GM23248 (cell line): ENCODE results near the gene WDR4. TPM values are rescaled to one million over a fixed set of nuclear protein-coding genes. Genes with fewer than 3 reads are reported as not detected.

ENCODE experiments used
- DNase-seq: peaks from one replicate; pipeline ENCODE4 v3.0.0-alpha.2; 2015
- H2AFZ ChIP-seq: fragments of 200-600 bp; sonication (generic); 2 replicates; pipeline ENCODE4 v1.6.1; 2016; ENCODE audit warnings: antibody characterized with exemption
- H3F3A ChIP-seq: fragments of 200-600 bp; sonication (generic); 2 replicates; pipeline ENCODE4 v1.6.1; 2016; ENCODE audit warnings: mild to moderate bottlenecking, antibody characterized with exemption, mixed run types; ENCODE audit not compliant: insufficient read depth
- H3K27ac ChIP-seq: fragments of 200-600 bp; sonication (generic); 2 replicates; pipeline ENCODE4 v1.5.1; 2016; ENCODE audit warnings: mild to moderate bottlenecking
- H3K27me3 ChIP-seq: fragments of 200-600 bp; sonication (generic); replicated peaks from 2 replicates; pipeline ENCODE4 v1.6.1; 2016; ENCODE audit warnings: mild to moderate bottlenecking; ENCODE audit not compliant: insufficient read depth
- H3K36me3 ChIP-seq: fragments of 200-600 bp; sonication (generic); 2 replicates; pipeline ENCODE4 v1.6.1; 2016; ENCODE audit warnings: low read depth, mild to moderate bottlenecking
- H3K4me1 ChIP-seq: fragments of 200-600 bp; sonication (generic); 2 replicates; pipeline ENCODE4 v1.6.1; 2016; ENCODE audit warnings: mild to moderate bottlenecking; ENCODE audit not compliant: insufficient read depth
- H3K4me2 ChIP-seq: fragments of 200-600 bp; sonication (generic); one replicate; pipeline ENCODE4 v1.6.1; 2016; ENCODE audit warnings: mild to moderate bottlenecking; ENCODE audit not compliant: unreplicated experiment
- H3K4me3 ChIP-seq: fragments of 200-600 bp; sonication (generic); 2 replicates; pipeline ENCODE4 v1.5.1; 2016; ENCODE audit warnings: mild to moderate bottlenecking
- H3K79me2 ChIP-seq: fragments of 200-600 bp; sonication (generic); 2 replicates; pipeline ENCODE4 v1.6.1; 2016; ENCODE audit warnings: mild to moderate bottlenecking; ENCODE audit not compliant: insufficient read depth
- H3K9ac ChIP-seq: fragments of 200-600 bp; sonication (generic); 2 replicates; pipeline ENCODE4 v1.6.1; 2016; ENCODE audit warnings: mild to moderate bottlenecking
- H3K9me2 ChIP-seq: fragments of 200-600 bp; sonication (generic); 2 replicates; pipeline ENCODE4 v1.6.1; 2016; ENCODE audit warnings: mixed run types, mild to moderate bottlenecking, moderate library complexity; ENCODE audit not compliant: insufficient read depth
- H3K9me3 ChIP-seq: fragments of 200-600 bp; sonication (generic); one replicate; pipeline ENCODE4 v1.6.1; 2017; ENCODE audit warnings: low read depth
- H4K20me1 ChIP-seq: fragments of 200-600 bp; sonication (generic); 2 replicates; pipeline ENCODE4 v1.6.0; 2016; ENCODE audit not compliant: insufficient read depth
- EZH2 ChIP-seq: fragments of 200-600 bp; sonication (generic); IDR thresholded peaks from 2 replicates; pipeline ENCODE4 v1.6.1; 2018; ENCODE audit warnings: antibody characterized with exemption, mild to moderate bottlenecking; ENCODE audit not compliant: insufficient read depth, poor library complexity, severe bottlenecking
- EZH2phosphoT487 ChIP-seq: fragments of 200-600 bp; sonication (generic); IDR thresholded peaks from 2 replicates; pipeline ENCODE4 v1.6.1; 2018; ENCODE audit warnings: antibody characterized with exemption, moderate library complexity, mild to moderate bottlenecking, low read depth; ENCODE audit not compliant: insufficient read depth
- WGBS, 2 experiments: methylation state at CpG; one replicate each; pipeline ENCODE4 v1.1.6; 2015 to 2017; ENCODE audit warnings: low lambda C conversion rate in 2 of 2, low coverage in 1 of 2; ENCODE audit errors: missing lambda C conversion rate in 2 of 2; 5-methylcytosine and 5-hydroxymethylcytosine counted together
- in situ Hi-C: fragments of 300-500 bp; cut with MboI; formaldehyde crosslinking; loops from 2 replicates; pipeline ENCODE4 v1.15.0; 2020
- polyA plus RNA-seq: library from polyadenylated mRNA; unstranded; fragments of >200 nt; fragmentation: Nextera tagmentation; extraction: Ambion mirVana; gene quantifications from 2 replicates; pipeline ENCODE4 v1.2.1, GENCODE V29; 2016
- total RNA-seq: library from RNA; depleted of rRNA; stranded (reverse); fragments of >200 nt; shearing (Covaris generic); gene quantifications from 2 replicates; pipeline ENCODE4 v1.2.3, GENCODE V29; 2014

Gene WDR4
- total and polyA plus RNA-seq, 2 experiments from 2014 or later, result 11.9 to 13.5 TPM

DNA sequence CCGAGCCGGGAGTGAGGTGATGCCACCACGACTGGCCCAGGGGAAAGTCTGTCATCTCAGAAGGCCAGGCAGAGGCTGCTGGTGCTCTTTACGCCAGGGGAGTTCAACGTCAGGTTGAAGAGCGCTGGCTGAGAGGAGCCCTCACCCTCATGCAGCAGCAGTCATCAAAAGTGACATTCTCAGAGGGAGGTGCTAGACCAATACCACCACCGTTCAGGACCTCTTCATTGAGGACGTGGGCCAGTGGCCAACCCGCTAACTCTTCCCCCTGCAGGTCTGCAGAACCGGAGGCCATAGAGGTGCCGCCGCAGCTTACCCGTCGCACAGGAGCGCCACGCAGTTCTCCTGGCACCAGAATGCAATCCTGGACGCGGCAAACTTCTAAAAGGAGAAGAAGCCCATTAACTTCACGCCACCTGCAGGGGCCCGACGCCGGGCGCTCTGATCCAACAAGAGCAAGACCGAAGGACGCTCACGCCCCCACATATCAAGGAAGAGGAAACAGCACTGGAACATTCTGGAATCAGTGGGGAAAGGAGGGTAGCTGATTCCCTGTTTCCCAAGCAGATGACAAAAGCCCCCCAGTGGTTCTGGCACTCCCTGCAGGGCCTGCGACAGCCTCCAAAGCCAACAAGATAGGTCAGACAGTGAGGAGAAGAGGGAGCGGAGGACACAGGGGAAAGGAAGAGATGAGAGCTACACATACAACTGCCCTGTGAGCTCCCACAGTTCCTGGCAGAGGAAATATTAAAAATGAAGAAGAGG lies 24.9 kb downstream of the WDR4 start:
- Histone ChIP-seq H3K27me3 (no peaks in the 10 kb centered on the region), H3K9ac (no peak overlapping the region), H3K27ac (no peak overlapping the region), H3K4me3 (no peak overlapping the region), H4K20me1 (no peaks in the 10 kb centered on the region), H3K9me3 (no peaks in the 10 kb centered on the region), H3K4me1 (no peaks in the 10 kb centered on the region), H3K4me2 (no peak overlapping the region), H3F3A (no peaks in the 10 kb centered on the region), H2AFZ (no peak overlapping the region), H3K9me2 (no peaks in the 10 kb centered on the region), H3K36me3 (peaks cover 19% of the 10 kb centered on the region; the same call in 1 of the 2 replicates), H3K79me2 (peaks cover 3% of the 10 kb centered on the region; the same call in 1 of the 2 replicates)
- in situ Hi-C loops, result no loop called here
- DNase-seq, result no peak
- 97% methylated on average over 28 of the region's 28 CpGs for WGBS, 2 experiments
- TF ChIP-seq EZH2phosphoT487, result no peak
- TF ChIP-seq EZH2, result no peak

DNA sequence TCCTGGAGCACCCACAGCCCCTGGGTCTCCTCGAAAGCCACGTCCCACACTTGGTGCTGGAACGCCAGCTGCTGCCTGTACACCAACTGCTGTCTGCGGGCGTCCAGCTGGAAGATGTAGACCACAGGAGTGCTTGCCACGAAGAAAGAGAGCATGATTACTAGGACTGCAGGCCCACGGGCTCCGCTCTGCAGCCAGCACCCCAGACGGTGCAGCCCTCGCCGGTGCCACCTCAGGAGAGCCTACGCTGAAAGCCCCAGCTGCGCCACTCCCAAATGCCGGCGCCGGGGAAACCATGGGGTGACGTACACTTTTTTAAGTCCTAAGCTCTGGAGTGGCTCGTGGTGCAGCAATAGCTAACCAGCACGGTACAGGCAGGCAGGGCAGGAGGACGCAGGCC lies 25.7 kb downstream of the WDR4 start:
- peaks cover 14% of the 10 kb centered on the region; the same call in 1 of the 2 replicates for H3K36me3 ChIP-seq
- 98% methylated on average over 20 of the region's 20 CpGs for WGBS, 2 experiments
- in situ Hi-C loops, result no loop called here

DNA sequence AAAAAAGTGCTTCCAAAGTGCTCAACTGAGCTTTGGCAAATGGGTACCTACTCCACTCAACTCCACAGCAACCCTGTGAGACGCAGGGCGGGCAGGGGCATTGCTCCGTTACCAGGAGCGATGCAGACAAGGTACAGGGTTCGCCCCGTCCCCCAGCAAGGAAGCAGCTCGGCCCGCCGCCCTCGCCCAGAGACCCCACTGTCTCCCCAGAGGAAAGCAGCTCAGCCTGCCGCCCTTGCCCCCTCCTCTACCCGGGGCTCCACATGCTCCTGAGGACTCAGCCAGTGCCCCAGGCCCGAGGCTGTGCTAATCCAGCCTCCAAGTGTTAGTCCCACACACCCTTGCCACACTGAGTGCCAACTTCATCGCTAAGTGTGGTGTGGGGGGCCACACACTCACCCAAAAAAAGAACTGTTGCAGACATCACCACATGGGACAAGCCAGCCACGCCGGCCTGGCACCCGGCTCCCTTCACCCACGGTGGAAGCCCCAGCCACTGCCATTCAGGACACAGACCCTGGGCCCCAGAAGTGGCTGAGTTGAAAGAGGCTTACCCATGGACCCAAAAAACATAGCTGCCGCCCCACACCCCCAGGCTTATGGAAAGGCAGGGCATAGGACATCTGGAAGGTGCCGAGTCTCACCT lies 26.3 kb downstream of the WDR4 start:
- Histone ChIP-seq H3F3A (no peaks in the 10 kb centered on the region), H3K4me2 (no peak overlapping the region), H3K9ac (no peak overlapping the region), H3K79me2 (peaks cover under 1% of the 10 kb centered on the region; the same call in 1 of the 2 replicates), H3K4me3 (no peak overlapping the region), H3K4me1 (no peaks in the 10 kb centered on the region), H3K9me3 (no peaks in the 10 kb centered on the region), H2AFZ (no peak overlapping the region), H3K9me2 (no peaks in the 10 kb centered on the region), H3K27ac (no peak overlapping the region), H3K36me3 (peaks cover 12% of the 10 kb centered on the region; the same call in 1 of the 2 replicates), H4K20me1 (no peaks in the 10 kb centered on the region), H3K27me3 (no peaks in the 10 kb centered on the region)
- no peak for DNase-seq
- in situ Hi-C loops, result no loop called here
- no peak for TF ChIP-seq EZH2phosphoT487
- no peak for TF ChIP-seq EZH2
- 96 to 97% methylated on average over 19 of the region's 20 CpGs for WGBS, 2 experiments

More for the DNA sequence above, 25.7 kb downstream of the WDR4 start:
- H3K4me2 ChIP-seq, result no peak overlapping the region
- H2AFZ ChIP-seq, result no peak overlapping the region
- H3K27ac ChIP-seq, result no peak overlapping the region
- no peaks in the 10 kb centered on the region for H4K20me1 ChIP-seq
- no peak overlapping the region for H3K9ac ChIP-seq
- H3K79me2 ChIP-seq, result peaks cover 3% of the 10 kb centered on the region; the same call in 1 of the 2 replicates
- DNase-seq, result no peak
- no peaks in the 10 kb centered on the region for H3K27me3 ChIP-seq
- TF ChIP-seq EZH2phosphoT487, result no peak
- TF ChIP-seq EZH2, result no peak
- H3K4me1 ChIP-seq, result no peaks in the 10 kb centered on the region
- no peak overlapping the region for H3K4me3 ChIP-seq
- no peaks in the 10 kb centered on the region for H3K9me2 ChIP-seq
- H3K9me3 ChIP-seq, result no peaks in the 10 kb centered on the region
- H3F3A ChIP-seq, result no peaks in the 10 kb centered on the region

DNA sequence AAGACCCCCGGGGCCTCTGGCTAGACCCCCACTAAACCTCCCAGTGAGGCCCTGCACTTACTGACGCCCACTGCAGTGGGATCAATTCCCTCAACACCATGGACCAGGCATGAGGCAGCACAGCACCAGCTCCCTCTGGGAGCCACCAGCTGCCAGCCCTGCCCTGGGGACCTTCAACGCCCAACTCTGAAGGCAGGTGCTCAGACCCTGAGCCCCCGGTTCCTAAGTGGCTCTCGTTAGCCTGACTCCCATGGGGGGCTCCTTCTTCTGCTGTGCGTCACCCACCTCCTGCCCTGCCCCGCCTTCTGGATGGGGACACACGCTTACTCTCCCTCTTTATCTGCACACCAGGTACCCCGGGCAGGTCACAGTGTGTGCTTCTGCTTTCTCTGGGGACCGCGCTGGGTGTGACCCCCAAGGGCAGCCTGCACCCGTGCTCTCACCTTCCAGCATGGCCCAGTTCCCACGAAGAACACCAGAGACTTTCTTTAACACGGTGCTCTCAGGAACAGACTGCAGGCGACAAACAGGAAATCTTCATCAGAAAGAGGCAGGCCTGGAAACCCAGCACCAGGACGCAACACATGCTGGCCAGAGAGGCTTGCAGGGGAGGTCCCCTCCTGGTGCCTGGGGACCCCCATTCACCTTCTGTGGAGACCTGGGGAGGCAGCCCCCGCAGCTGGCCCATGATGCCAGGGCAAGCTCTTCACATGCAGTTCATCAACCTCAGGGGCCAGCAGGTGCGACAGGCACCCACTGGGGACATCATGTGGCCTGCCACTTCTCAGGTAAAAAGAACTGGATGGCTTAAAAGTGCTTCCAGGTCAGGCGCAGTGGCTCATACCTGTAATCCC lies 27.3 kb downstream of the WDR4 start:
- no peaks in the 10 kb centered on the region for H3K27me3 ChIP-seq
- no peak overlapping the region for H3K27ac ChIP-seq
- in situ Hi-C loops, result no loop called here
- no peak overlapping the region for H2AFZ ChIP-seq
- H3K79me2 ChIP-seq, result no peaks in the 10 kb centered on the region
- no peak overlapping the region for H3K4me3 ChIP-seq
- H3K4me1 ChIP-seq, result no peaks in the 10 kb centered on the region
- H3K4me2 ChIP-seq, result no peak overlapping the region
- WGBS, 2 experiments, result 93 to 96% methylated on average over 19 of the region's 19 CpGs
- H3K9me2 ChIP-seq, result no peaks in the 10 kb centered on the region
- H3F3A ChIP-seq, result no peaks in the 10 kb centered on the region
- H3K36me3 ChIP-seq, result peaks cover 12% of the 10 kb centered on the region; the same call in 1 of the 2 replicates
- H4K20me1 ChIP-seq, result no peaks in the 10 kb centered on the region
- DNase-seq, result no peak
- TF ChIP-seq EZH2phosphoT487, result no peak
- no peak overlapping the region for H3K9ac ChIP-seq
- no peaks in the 10 kb centered on the region for H3K9me3 ChIP-seq
